ENCODE results near the gene HLA-DMA.

GRCh38 chr6:32974541-32975308 is 21.8 kb upstream of the HLA-DMA start:
- TF ChIP-seq CTCF (IDR thresholded peaks at IDR 0.05): no peak
- no peak for TF ChIP-seq POLR2A (IDR thresholded peaks at IDR 0.05)

Data from thyroid gland (tissue), 4 donors.